Peyer's patch (tissue), 4 donors: ENCODE measurements around the gene NFS1.

ENCODE experiments used
- CTCF ChIP-seq, 6 experiments: fragments of 450-650 bp in 4 of 6; fragments of 200-600 bp in 2 of 6; sonication (generic) in 1 of 6; IDR thresholded peaks; one replicate each; pipeline ENCODE4 v1.5.1; 2017 to 2019; ENCODE audit warnings: antibody characterized with exemption in 6 of 6, mild to moderate bottlenecking in 3 of 6, moderate library complexity in 1 of 6
- POLR2A ChIP-seq, 2 donors: fragments of 450-650 bp; IDR thresholded peaks; one replicate each; pipeline ENCODE4 v1.5.1; 2017; ENCODE audit warnings: antibody characterized with exemption in 2 of 2, mild to moderate bottlenecking in 2 of 2, moderate library complexity in 2 of 2

GRCh38 chr20:35657271-35657670 lies 41.9 kb downstream of the NFS1 start:
- TF ChIP-seq CTCF (IDR thresholded peaks at IDR 0.05) (no peak), POLR2A (IDR thresholded peaks at IDR 0.05) (no peak)
